Measurements from ENCODE around the gene SAMD4B. TPM values are rescaled to one million over a fixed set of nuclear protein-coding genes. Genes with fewer than 3 reads are reported as not detected.
A peak's percentile ranks its signal among the peaks of the same experiment; 100 is the strongest.

Gene SAMD4B
- total and polyA plus RNA-seq, 10 of the 15 experiments (the other 5 are each of a cell fraction or from before 2014, with no cell fraction given): 2.4 to 43.3 (median 23.9) TPM

GRCh38 chr19:39401549-39402345 lies 59.5 kb downstream of the SAMD4B start (continued):
- TF ChIP-seq ZNF687 (IDR thresholded peaks at IDR 0.05) (peak; percentile 99), SP1 (IDR thresholded peaks at IDR 0.05; ENCODE audit: low read depth, low read length) (peak; percentile 32), SPI1 (IDR thresholded peaks at IDR 0.05; ENCODE audit: borderline replicate concordance, insufficient read depth, low read depth, low read length) (no peak), ZNF274 (IDR thresholded peaks at IDR 0.05; ENCODE audit: insufficient read depth, insufficient read length) (no peak), KLF5 (IDR thresholded peaks at IDR 0.05; ENCODE audit: partially characterized antibody) (peak; percentile 71), SKIL (IDR thresholded peaks at IDR 0.05; ENCODE audit: low read depth, poor library complexity, severe bottlenecking) (peak; percentile 91), ZBTB11 (CRISPR knock-in tag; IDR thresholded peaks at IDR 0.05) (no peak), JUNB (IDR thresholded peaks at IDR 0.05) (no peak; the same call in 1 of the 2 replicates), ZSCAN29 (IDR thresholded peaks at IDR 0.05) (no peak), E4F1 (IDR thresholded peaks at IDR 0.05; ENCODE audit: borderline replicate concordance, partially characterized antibody) (no peak), KDM1A (IDR thresholded peaks at IDR 0.05; ENCODE audit: borderline replicate concordance) (no peak), USF1 (IDR thresholded peaks at IDR 0.05; ENCODE audit: borderline replicate concordance, extremely low read length, insufficient read depth, low read depth, low read length) (no peak), CREM (IDR thresholded peaks at IDR 0.05; ENCODE audit: low read depth) (peak; percentile 81; the same call in 1 of the 2 replicates), YY1 (IDR thresholded peaks at IDR 0.05; ENCODE audit: low read depth, low read length) (peak; percentile 20; the same call in 1 of the 2 replicates), IRF4 (IDR thresholded peaks at IDR 0.05; ENCODE audit: low read depth, low read length) (no peak; the same call in 1 of the 2 replicates), NR2F1 (conservative IDR thresholded peaks at IDR 0.05) (peak; percentile 62)
